H9 (cell line): ENCODE data around the gene MITF. TPM values are rescaled to one million over a fixed set of nuclear protein-coding genes. Genes with fewer than 3 reads are reported as not detected.

Source experiments
- DNase-seq: peaks from one replicate; pipeline ENCODE4 v3.0.0-alpha.2; 2017
- H2AFZ ChIP-seq: one replicate; pipeline ENCODE4 v1.6.1; 2013; ENCODE audit warnings: mild to moderate bottlenecking, low read length, control low read depth, moderate library complexity
- H2AK5ac ChIP-seq: 2 replicates; pipeline ENCODE4 v1.6.1; 2013; ENCODE audit warnings: low read length, control low read depth, mixed read lengths; ENCODE audit not compliant: insufficient read length
- H2BK120ac ChIP-seq: one replicate; pipeline ENCODE4 v1.6.1; 2013; ENCODE audit warnings: low read depth, mild to moderate bottlenecking, low read length, control low read depth, inconsistent platforms; ENCODE audit not compliant: poor library complexity, severe bottlenecking
- H2BK12ac ChIP-seq: 2 replicates; pipeline ENCODE4 v1.6.1; 2013; ENCODE audit warnings: low read length, control low read depth, mixed read lengths, low read depth; ENCODE audit not compliant: insufficient read length
- H2BK15ac ChIP-seq: 2 replicates; pipeline ENCODE4 v1.6.1; 2013; ENCODE audit warnings: low read depth, low read length, control low read depth
- H2BK20ac ChIP-seq: one replicate; pipeline ENCODE4 v1.6.1; 2013; ENCODE audit warnings: low read depth, mild to moderate bottlenecking, low read length, control low read depth, inconsistent platforms; ENCODE audit not compliant: poor library complexity, severe bottlenecking
- H2BK5ac ChIP-seq: 2 replicates; pipeline ENCODE4 v1.6.1; 2013; ENCODE audit warnings: low read length, control low read depth, mixed read lengths; ENCODE audit not compliant: insufficient read length
- H3K14ac ChIP-seq: 2 replicates; pipeline ENCODE4 v1.6.1; 2013; ENCODE audit warnings: low read length, control low read depth; ENCODE audit not compliant: insufficient read depth
- H3K18ac ChIP-seq: 2 replicates; pipeline ENCODE4 v1.6.1; 2013; ENCODE audit warnings: low read depth, mild to moderate bottlenecking, mixed read lengths, low read length, control low read depth; ENCODE audit not compliant: insufficient read length
- H3K23ac ChIP-seq: 2 replicates; pipeline ENCODE4 v1.6.1; 2013; ENCODE audit warnings: low read length, control low read depth, mixed read lengths, low read depth; ENCODE audit not compliant: insufficient read length
- H3K23me2 ChIP-seq: 2 replicates; pipeline ENCODE4 v1.6.1; 2013; ENCODE audit warnings: low read depth, mild to moderate bottlenecking, mixed read lengths, low read length, control low read depth; ENCODE audit not compliant: insufficient read length, poor library complexity, severe bottlenecking
- H3K27ac ChIP-seq: 2 replicates; pipeline ENCODE4 v1.5.1; 2013; ENCODE audit warnings: low read length, control low read depth, mixed read lengths, low read depth; ENCODE audit not compliant: insufficient read length
- H3K27me3 ChIP-seq: 2 replicates; pipeline ENCODE4 v1.6.1; 2013; ENCODE audit warnings: low read length, control low read depth, inconsistent platforms; ENCODE audit not compliant: insufficient read depth
- H3K4ac ChIP-seq: 2 replicates; pipeline ENCODE4 v1.6.1; 2013; ENCODE audit warnings: low read depth, mild to moderate bottlenecking, control low read depth, inconsistent platforms, low read length, moderate library complexity
- H3K4me1 ChIP-seq: 2 replicates; pipeline ENCODE4 v1.6.1; 2013; ENCODE audit warnings: low read length, control low read depth, inconsistent platforms; ENCODE audit not compliant: insufficient read depth
- H3K4me2 ChIP-seq: 2 replicates; pipeline ENCODE4 v1.6.1; 2013; ENCODE audit warnings: low read length, control low read depth, mixed read lengths; ENCODE audit not compliant: insufficient read length, insufficient read depth
- H3K56ac ChIP-seq: 2 replicates; pipeline ENCODE4 v1.6.1; 2013; ENCODE audit warnings: low read depth, mild to moderate bottlenecking, mixed read lengths, low read length, control low read depth; ENCODE audit not compliant: insufficient read length
- H3K79me1 ChIP-seq: 2 replicates; pipeline ENCODE4 v1.6.1; 2013; ENCODE audit warnings: low read depth, mild to moderate bottlenecking, moderate library complexity, low read length, control low read depth, inconsistent platforms; ENCODE audit not compliant: insufficient read depth, poor library complexity, severe bottlenecking
- H3K79me2 ChIP-seq: 2 replicates; pipeline ENCODE4 v1.6.1; 2013; ENCODE audit warnings: low read length, control low read depth, inconsistent platforms; ENCODE audit not compliant: insufficient read depth
- H3K9ac ChIP-seq: 2 replicates; pipeline ENCODE4 v1.6.1; 2013; ENCODE audit warnings: low read length, control low read depth, mixed read lengths; ENCODE audit not compliant: insufficient read length; ENCODE audit errors: extremely low read depth
- H3K9me3 ChIP-seq: one replicate; pipeline ENCODE4 v1.6.1; 2013; ENCODE audit warnings: low read depth, low read length, inconsistent platforms; ENCODE audit not compliant: control insufficient read depth
- H3T11ph ChIP-seq: one replicate; pipeline ENCODE4 v1.6.1; 2013; ENCODE audit warnings: mild to moderate bottlenecking, low read length, control low read depth, inconsistent platforms
- H4K20me1 ChIP-seq: one replicate; pipeline ENCODE4 v1.6.1; 2013; ENCODE audit not compliant: control insufficient read depth, insufficient read length, insufficient read depth
- H4K5ac ChIP-seq: 2 replicates; pipeline ENCODE4 v1.6.1; 2013; ENCODE audit warnings: low read depth, mild to moderate bottlenecking, mixed read lengths, low read length, control low read depth; ENCODE audit not compliant: insufficient read length
- H4K8ac ChIP-seq: replicated peaks from 2 replicates; pipeline ENCODE4 v1.6.1; 2013; ENCODE audit warnings: low read length, control low read depth, mixed read lengths, low read depth; ENCODE audit not compliant: insufficient read length
- H4K91ac ChIP-seq: 2 replicates; pipeline ENCODE4 v1.6.1; 2013; ENCODE audit warnings: low read depth, mild to moderate bottlenecking, moderate library complexity, mixed read lengths, low read length, control low read depth; ENCODE audit not compliant: insufficient read length
- H3K27ac Mint-ChIP-seq, 3 experiments: 2 replicates in 2 of 3; 3 replicates in 1 of 3; pipeline ENCODE4 v1.8.0; 2020 to 2021; ENCODE audit warnings: mixed read lengths in 3 of 3, mild to moderate bottlenecking in 1 of 3, moderate library complexity in 1 of 3
- H3K27me3 Mint-ChIP-seq: 2 replicates; pipeline ENCODE4 v1.8.0; 2021; ENCODE audit warnings: low read depth, mild to moderate bottlenecking, moderate library complexity, mixed read lengths
- H3K36me3 Mint-ChIP-seq, 3 experiments: 2 replicates in 2 of 3; 3 replicates in 1 of 3; pipeline ENCODE4 v1.8.0; 2020 to 2021; ENCODE audit warnings: low read depth in 3 of 3, mixed read lengths in 3 of 3; ENCODE audit not compliant: insufficient read depth in 1 of 3
- H3K4me1 Mint-ChIP-seq, 2 experiments: 2 replicates each; pipeline ENCODE4 v1.8.0; 2020; ENCODE audit warnings: mixed read lengths in 2 of 2
- H3K4me3 Mint-ChIP-seq, 2 experiments: 2 replicates in 1 of 2; 3 replicates in 1 of 2; pipeline ENCODE4 v1.8.0; 2020 to 2021; ENCODE audit warnings: mild to moderate bottlenecking in 2 of 2, mixed read lengths in 2 of 2, moderate library complexity in 1 of 2
- H3K9me3 Mint-ChIP-seq, 2 experiments: 2 replicates in 1 of 2; 3 replicates in 1 of 2; pipeline ENCODE4 v1.8.0; 2020; ENCODE audit warnings: mild to moderate bottlenecking in 2 of 2, mixed read lengths in 2 of 2, moderate library complexity in 1 of 2
- CTCF ChIP-seq: fragments of 200-600 bp; sonication (generic); conservative IDR thresholded peaks from 3 replicates; pipeline ENCODE4 v1.8.0; 2021; ENCODE audit warnings: antibody characterized with exemption, mild to moderate bottlenecking
- WGBS: extraction: QIAGEN DNeasy Blood & Tissue Kit; methylation state at CpG from one replicate; pipeline ENCODE4 v1.1.7; 2013; ENCODE audit warnings: missing lambda C conversion rate, low lambda C conversion rate, mixed read lengths; ENCODE audit not compliant: insufficient read length; ENCODE audit errors: extremely low coverage; 5-methylcytosine and 5-hydroxymethylcytosine counted together
- total RNA-seq: library from RNA; stranded (reverse); gene quantifications from 2 replicates; pipeline ENCODE4 v1.2.1, GENCODE V29; 2021

Gene MITF
- total RNA-seq, 1 experiment from 2014 or later, result 0.81 TPM

- Histone ChIP-seq H2AK5ac (no peak overlapping the region), H3K4ac (no peak overlapping the region), H3K56ac (no peak overlapping the region), H4K8ac (no peak overlapping the region), H3K18ac (no peak overlapping the region), H2BK5ac (no peak overlapping the region), H3K23me2 (no peaks in the 10 kb centered on the region), H2BK15ac (no peak overlapping the region), H4K5ac (no peak overlapping the region), H3K14ac (no peak overlapping the region), H3K27ac (no peak overlapping the region), H2BK120ac (no peak overlapping the region), H2BK12ac (no peak overlapping the region), H4K20me1 (no peaks in the 10 kb centered on the region), H3K9ac (no peak overlapping the region), H3K79me2 (no peaks in the 10 kb centered on the region), H3K4me2 (no peak overlapping the region), H2BK20ac (no peak overlapping the region), H3K9me3 (no peaks in the 10 kb centered on the region), H4K91ac (no peak overlapping the region), H3K23ac (no peak overlapping the region), H3K27me3 (no peaks in the 10 kb centered on the region), H3K4me1 (no peaks in the 10 kb centered on the region), H3K79me1 (no peaks in the 10 kb centered on the region), H3T11ph (no peak overlapping the region), H2AFZ (no peak overlapping the region)
- Mint-ChIP-seq H3K9me3 (no peaks in the 10 kb centered on the region), H3K36me3 (no peaks in the 10 kb centered on the region), H3K27ac (no peak overlapping the region), H3K27me3 (no peaks in the 10 kb centered on the region), H3K4me1 (0 out of 4 replicates have a peak, but pooled peaks cover 0 to 4% of the 10 kb centered on the region in 2 experiments), H3K4me3 (no peak overlapping the region)
- TF ChIP-seq CTCF, result no peak
- no CpG with 5 or more reads among the region's 4 CpGs for WGBS
- no peak for DNase-seq
These were observed 42.3 kb downstream of the MITF start for GRCh38 chr3:69781593-69781992.
